Karpas-422 (cell line): Measurements from ENCODE around the gene TEKT3. TPM values are rescaled to one million over a fixed set of nuclear protein-coding genes. Genes with fewer than 3 reads are reported as not detected.

Experiments used
- DNase-seq: peaks from one replicate; pipeline ENCODE4 v3.0.0-alpha.2; 2015
- H2AFZ ChIP-seq: fragments of 200-600 bp; sonication (generic); 2 replicates; pipeline ENCODE4 v1.6.1; 2014; ENCODE audit warnings: antibody characterized with exemption, low read length, mixed read lengths
- H3K27ac ChIP-seq: fragments of 200-600 bp; sonication (generic); 2 replicates; pipeline ENCODE4 v1.5.1; 2014; ENCODE audit warnings: mild to moderate bottlenecking, low read length, moderate library complexity
- H3K27me3 ChIP-seq: fragments of 200-600 bp; sonication (generic); 2 replicates; pipeline ENCODE4 v1.6.1; 2014; ENCODE audit warnings: low read length, mixed read lengths
- H3K36me3 ChIP-seq: fragments of 200-600 bp; sonication (generic); 2 replicates; pipeline ENCODE4 v1.6.1; 2014; ENCODE audit warnings: low read length, mixed read lengths; ENCODE audit not compliant: insufficient read depth
- H3K4me1 ChIP-seq: fragments of 200-600 bp; sonication (generic); 2 replicates; pipeline ENCODE4 v1.6.1; 2014; ENCODE audit warnings: mild to moderate bottlenecking, low read length, mixed read lengths
- H3K4me2 ChIP-seq: fragments of 200-600 bp; sonication (generic); 2 replicates; pipeline ENCODE4 v1.6.1; 2014; ENCODE audit warnings: low read length, low read depth, mild to moderate bottlenecking; ENCODE audit not compliant: poor library complexity, severe bottlenecking
- H3K4me3 ChIP-seq: fragments of 200-600 bp; sonication (generic); 2 replicates; pipeline ENCODE4 v1.5.1; 2014; ENCODE audit warnings: mild to moderate bottlenecking, antibody characterized with exemption, low read length, mixed read lengths
- H3K79me2 ChIP-seq: fragments of 200-600 bp; sonication (generic); 2 replicates; pipeline ENCODE4 v1.6.1; 2014; ENCODE audit warnings: mild to moderate bottlenecking, low read length, mixed read lengths
- H3K9ac ChIP-seq: fragments of 200-600 bp; sonication (generic); 2 replicates; pipeline ENCODE4 v1.6.0; 2014; ENCODE audit warnings: low read length
- H3K9me2 ChIP-seq: fragments of 200-600 bp; sonication (generic), shearing (Covaris generic); replicated peaks from 2 replicates; pipeline ENCODE4 v1.6.0; 2014; ENCODE audit warnings: mild to moderate bottlenecking, low read length, moderate library complexity; ENCODE audit not compliant: insufficient read depth
- H3K9me3 ChIP-seq: fragments of 300-700, 200-600 bp; sonication (generic); 2 replicates; pipeline ENCODE4 v1.6.1; 2014; ENCODE audit warnings: low read length, mixed read lengths
- H4K20me1 ChIP-seq: fragments of 200-600 bp; sonication (generic); 2 replicates; pipeline ENCODE4 v1.6.1; 2014; ENCODE audit warnings: mild to moderate bottlenecking, antibody characterized with exemption, low read length, low read depth; ENCODE audit not compliant: insufficient read depth
- total RNA-seq: library from RNA; depleted of rRNA; stranded (reverse); fragments of >200 nt; shearing (Covaris generic); gene quantifications from 2 replicates; pipeline ENCODE4 v1.2.3, GENCODE V29; 2014; ENCODE audit warnings: low replicate concordance

TEKT3 gene
- total RNA-seq, 1 experiment from 2014 or later: not detected

GRCh38 chr17:15363702-15364101 is 22.3 kb upstream of the TEKT3 start:
- H3K9me2 ChIP-seq: no peaks in the 10 kb centered on the region
- H4K20me1 ChIP-seq: no peaks in the 10 kb centered on the region
- H3K27ac ChIP-seq: no peak overlapping the region
- H3K4me3 ChIP-seq: no peak overlapping the region
- H3K79me2 ChIP-seq: no peaks in the 10 kb centered on the region
- H3K36me3 ChIP-seq: no peaks in the 10 kb centered on the region
- no peaks in the 10 kb centered on the region for H3K4me1 ChIP-seq
- H3K4me2 ChIP-seq: no peak overlapping the region
- H2AFZ ChIP-seq: no peak overlapping the region
- H3K9me3 ChIP-seq: no peaks in the 10 kb centered on the region
- H3K27me3 ChIP-seq: no peaks in the 10 kb centered on the region
- no peak overlapping the region for H3K9ac ChIP-seq
- no peak for DNase-seq

GRCh38 chr17:15361592-15361991 is 20.2 kb upstream of the TEKT3 start:
- no peak overlapping the region for H3K27ac ChIP-seq
- no peaks in the 10 kb centered on the region for H3K79me2 ChIP-seq
- H3K4me1 ChIP-seq: no peaks in the 10 kb centered on the region
- H3K36me3 ChIP-seq: no peaks in the 10 kb centered on the region
- H2AFZ ChIP-seq: no peak overlapping the region
- no peak for DNase-seq
- H3K4me3 ChIP-seq: no peak overlapping the region
- no peak overlapping the region for H3K4me2 ChIP-seq
- H3K9me3 ChIP-seq: no peaks in the 10 kb centered on the region
- H3K27me3 ChIP-seq: no peaks in the 10 kb centered on the region
- no peaks in the 10 kb centered on the region for H4K20me1 ChIP-seq
- H3K9me2 ChIP-seq: no peaks in the 10 kb centered on the region
- H3K9ac ChIP-seq: no peak overlapping the region

GRCh38 chr17:15361151-15361550 is 19.8 kb upstream of the TEKT3 start:
- Histone ChIP-seq H3K27ac (no peak overlapping the region), H3K4me2 (no peak overlapping the region), H3K36me3 (no peaks in the 10 kb centered on the region), H4K20me1 (no peaks in the 10 kb centered on the region), H3K4me3 (no peak overlapping the region), H3K4me1 (no peaks in the 10 kb centered on the region), H3K9me3 (no peaks in the 10 kb centered on the region), H3K27me3 (no peaks in the 10 kb centered on the region), H3K9me2 (no peaks in the 10 kb centered on the region), H3K79me2 (no peaks in the 10 kb centered on the region), H3K9ac (no peak overlapping the region), H2AFZ (no peak overlapping the region)
- DNase-seq: no peak

GRCh38 chr17:15354256-15354655 is 12.9 kb upstream of the TEKT3 start:
- Histone ChIP-seq H3K79me2 (no peaks in the 10 kb centered on the region), H3K9me2 (no peaks in the 10 kb centered on the region), H3K4me3 (no peak overlapping the region), H4K20me1 (no peaks in the 10 kb centered on the region), H3K9me3 (no peaks in the 10 kb centered on the region), H2AFZ (no peak overlapping the region), H3K9ac (no peak overlapping the region), H3K36me3 (no peaks in the 10 kb centered on the region), H3K4me1 (no peaks in the 10 kb centered on the region), H3K27ac (no peak overlapping the region), H3K27me3 (no peaks in the 10 kb centered on the region), H3K4me2 (no peak overlapping the region)
- no peak for DNase-seq

GRCh38 chr17:15351925-15352324 is 10.5 kb upstream of the TEKT3 start:
- Histone ChIP-seq H3K9me2 (no peaks in the 10 kb centered on the region), H3K4me2 (no peak overlapping the region), H3K27me3 (no peaks in the 10 kb centered on the region), H3K4me1 (no peaks in the 10 kb centered on the region), H2AFZ (no peak overlapping the region), H3K79me2 (no peaks in the 10 kb centered on the region), H4K20me1 (no peaks in the 10 kb centered on the region), H3K36me3 (no peaks in the 10 kb centered on the region), H3K9ac (no peak overlapping the region), H3K4me3 (no peak overlapping the region), H3K27ac (no peak overlapping the region), H3K9me3 (no peaks in the 10 kb centered on the region)
- no peak for DNase-seq

- Histone ChIP-seq H3K4me2 (no peak overlapping the region), H3K79me2 (no peaks in the 10 kb centered on the region), H3K9ac (no peak overlapping the region), H3K27me3 (no peaks in the 10 kb centered on the region), H2AFZ (no peak overlapping the region), H3K27ac (no peak overlapping the region), H3K4me1 (no peaks in the 10 kb centered on the region), H3K9me3 (no peaks in the 10 kb centered on the region), H3K36me3 (no peaks in the 10 kb centered on the region), H3K9me2 (no peaks in the 10 kb centered on the region), H4K20me1 (no peaks in the 10 kb centered on the region), H3K4me3 (no peak overlapping the region)
- DNase-seq: no peak
Observed at GRCh38 chr17:15351478-15351840, 10.1 kb upstream of the TEKT3 start.

- H3K9me2 ChIP-seq: no peaks in the 10 kb centered on the region
Observed at GRCh38 chr17:15350777-15351477, 9.5 kb upstream of the TEKT3 start.

GRCh38 chr17:15349119-15349518 is 7.7 kb upstream of the TEKT3 start:
- Histone ChIP-seq H3K36me3 (no peaks in the 10 kb centered on the region), H3K9me3 (no peaks in the 10 kb centered on the region), H3K27ac (no peak overlapping the region), H2AFZ (no peak overlapping the region), H3K79me2 (no peaks in the 10 kb centered on the region), H3K4me2 (no peak overlapping the region), H3K9ac (no peak overlapping the region), H3K27me3 (no peaks in the 10 kb centered on the region), H4K20me1 (no peaks in the 10 kb centered on the region), H3K4me1 (no peaks in the 10 kb centered on the region), H3K4me3 (no peak overlapping the region), H3K9me2 (no peaks in the 10 kb centered on the region)
- no peak for DNase-seq

More at GRCh38 chr17:15350777-15351477, 9.5 kb upstream of the TEKT3 start:
- Histone ChIP-seq H3K4me1 (no peaks in the 10 kb centered on the region), H3K9me3 (no peaks in the 10 kb centered on the region), H2AFZ (no peak overlapping the region), H3K4me2 (no peak overlapping the region), H3K27me3 (no peaks in the 10 kb centered on the region), H4K20me1 (no peaks in the 10 kb centered on the region), H3K27ac (no peak overlapping the region), H3K36me3 (no peaks in the 10 kb centered on the region), H3K4me3 (no peak overlapping the region), H3K9ac (no peak overlapping the region), H3K79me2 (no peaks in the 10 kb centered on the region)
- DNase-seq: no peak
